ENCODE results near the gene SLC1A7.

SLC1A7 gene

GRCh38 chr1:53132176-53132575, 10.3 kb downstream of the SLC1A7 start:
- no peak for DNase-seq

- no peak for DNase-seq
Observed at GRCh38 chr1:53131590-53131938, 10.9 kb downstream of the SLC1A7 start.

- no peak for DNase-seq
Observed at GRCh38 chr1:53130878-53131589, 11.4 kb downstream of the SLC1A7 start.

- DNase-seq = no peak
Observed at GRCh38 chr1:53130598-53130877, 11.9 kb downstream of the SLC1A7 start.

DNA sequence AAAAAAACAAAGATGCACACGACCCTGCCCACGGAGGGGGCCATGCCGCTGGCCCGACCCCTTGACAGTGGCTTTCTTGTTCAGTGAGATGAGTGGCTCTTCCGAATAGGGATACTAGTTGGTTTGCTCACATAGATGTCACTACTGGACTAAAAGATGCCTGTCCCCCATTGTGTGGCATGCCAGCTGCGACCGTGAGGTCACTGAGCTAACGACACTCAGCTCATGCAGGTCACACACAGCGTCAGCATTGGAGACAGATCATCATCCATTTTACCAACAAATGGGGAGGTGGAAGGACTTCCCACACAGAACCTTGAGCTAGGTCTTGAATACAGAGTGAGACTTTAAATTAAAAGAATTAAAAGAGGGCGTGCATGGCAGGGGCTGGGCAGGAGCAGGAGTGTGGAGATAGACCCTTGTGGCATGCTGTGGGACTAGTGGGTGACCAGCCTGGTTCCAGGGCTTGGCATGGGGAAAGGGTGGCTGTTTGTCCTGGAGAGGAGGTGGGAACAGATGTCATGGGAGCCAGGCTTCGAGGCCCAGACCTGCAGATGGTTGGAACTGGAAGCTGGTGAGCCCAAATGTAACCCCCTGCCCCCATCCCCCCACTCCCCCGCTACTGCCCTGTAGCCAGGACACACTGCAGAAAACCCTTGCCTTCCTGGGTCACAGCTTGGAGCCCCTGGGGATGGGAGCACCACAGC, 12.4 kb downstream of the SLC1A7 start:
- DNase-seq = no peak

DNA sequence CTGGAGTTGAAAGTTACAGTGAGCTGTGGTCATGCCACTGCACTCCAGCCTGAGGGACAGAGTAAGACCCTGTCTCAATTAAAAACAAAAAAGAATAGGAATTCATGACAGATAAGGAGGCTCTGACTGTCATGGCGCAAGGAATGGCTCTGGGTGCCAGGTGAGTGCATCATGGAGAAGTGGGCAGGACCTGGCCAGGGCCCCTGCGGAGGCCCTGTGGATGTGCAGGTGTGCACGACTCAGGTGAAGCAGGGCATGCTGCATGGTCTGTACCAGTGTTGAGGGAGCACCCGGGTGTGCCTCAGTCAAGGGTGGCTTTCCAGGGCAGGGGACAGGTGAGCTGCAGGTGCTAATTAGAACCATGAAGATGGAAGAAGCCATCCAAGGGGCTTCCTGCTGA, 14.0 kb downstream of the SLC1A7 start:
- no peak for DNase-seq

DNA sequence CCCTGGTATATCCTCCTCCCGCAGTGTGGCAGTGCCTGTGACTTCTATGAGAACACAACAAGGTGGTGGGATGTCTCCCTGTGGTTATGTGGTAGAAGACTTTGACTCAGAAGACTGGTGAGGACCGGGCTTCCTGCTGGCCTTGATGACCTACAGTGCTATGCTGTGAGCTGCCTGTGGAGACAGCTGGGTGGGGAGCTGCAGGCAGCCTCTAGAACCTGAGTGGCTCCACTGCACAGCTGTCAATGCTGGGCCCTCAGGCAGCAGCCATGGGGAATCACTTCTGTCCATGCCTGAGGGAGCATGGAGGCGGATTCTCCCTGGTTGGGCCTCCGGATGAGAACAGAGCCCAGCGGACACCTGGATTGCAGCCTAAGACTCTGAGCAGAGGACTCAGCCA, 14.9 kb downstream of the SLC1A7 start:
- DNase-seq = peak; percentile 20

GRCh38 chr1:53126495-53126894, 15.9 kb downstream of the SLC1A7 start:
- no peak for DNase-seq

DNA sequence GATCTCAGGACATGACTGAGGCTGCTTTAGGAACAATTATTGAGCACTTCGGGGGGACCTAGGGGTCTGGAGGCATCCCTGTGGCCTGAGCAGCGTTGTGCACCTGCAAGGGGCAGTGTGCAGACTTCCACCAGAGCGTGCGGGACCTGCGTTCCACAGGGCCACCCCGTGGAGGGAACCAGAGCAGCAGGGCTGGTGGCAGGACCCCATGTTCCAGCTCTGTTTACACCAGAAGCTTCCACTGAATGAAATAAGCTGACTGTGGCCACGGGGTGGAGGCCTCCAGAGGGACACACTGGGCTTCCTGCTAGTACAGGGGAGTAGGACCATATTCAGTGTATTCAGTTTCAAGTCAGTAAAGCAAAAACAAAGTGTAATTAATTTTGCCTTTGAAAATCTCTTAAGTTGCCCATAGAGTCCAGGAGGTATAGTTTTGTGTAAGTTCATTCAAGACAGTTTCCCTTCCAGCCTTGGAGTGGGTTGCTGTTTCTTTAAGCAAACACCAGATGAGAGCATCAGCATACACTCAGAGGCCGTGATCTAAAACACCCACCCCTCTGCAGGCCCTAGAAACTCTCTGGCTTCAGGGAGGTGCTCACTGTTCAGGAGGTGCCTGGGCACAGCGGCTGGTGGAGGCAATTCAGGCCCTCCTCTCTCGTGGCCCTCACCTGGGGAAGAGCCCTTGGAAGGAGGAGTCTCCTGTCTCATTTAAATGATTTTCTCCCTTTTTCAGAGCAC, 16.6 kb downstream of the SLC1A7 start:
- DNase-seq = no peak

- no peak for DNase-seq
Observed at GRCh38 chr1:53125122-53125521, 17.3 kb downstream of the SLC1A7 start.

- DNase-seq = no peak
Observed at GRCh38 chr1:53123453-53124140, 18.8 kb downstream of the SLC1A7 start.

GRCh38 chr1:53122961-53123413, 19.5 kb downstream of the SLC1A7 start:
- DNase-seq = no peak

DNA sequence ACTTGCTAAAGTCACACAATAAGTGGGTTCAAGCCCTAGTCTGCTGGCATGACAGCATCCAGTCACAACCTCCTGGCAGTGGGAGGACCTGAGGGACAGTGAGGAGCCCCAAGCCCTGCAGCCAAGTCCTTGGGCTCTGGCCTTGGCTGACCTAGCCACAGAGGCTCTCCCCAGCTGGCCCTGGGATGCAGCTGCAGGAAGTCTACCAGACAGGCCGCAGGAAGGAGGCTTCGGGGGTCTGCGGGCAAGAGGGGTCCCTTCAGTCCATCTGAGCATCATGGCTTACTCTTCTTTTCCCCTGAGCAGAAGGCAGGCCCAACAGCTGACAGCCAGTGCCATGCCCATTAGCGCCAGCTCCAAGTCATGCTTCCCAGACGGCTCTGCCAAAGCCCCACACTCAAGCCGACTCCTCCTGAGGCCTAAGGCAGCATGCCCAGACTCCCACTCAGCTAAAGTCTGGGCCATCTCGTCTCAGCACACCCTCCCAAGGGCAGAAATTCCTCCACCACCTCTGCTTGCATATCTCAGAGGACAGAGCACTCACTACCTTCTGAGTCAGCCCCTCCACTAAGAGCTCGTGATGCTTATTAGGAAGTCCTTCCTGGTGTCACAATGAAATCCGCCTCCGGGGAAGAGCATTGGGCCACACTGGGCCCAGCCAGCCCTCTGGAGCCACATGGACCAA, 20.1 kb downstream of the SLC1A7 start:
- DNase-seq = no peak

GRCh38 chr1:53121319-53122172, 20.9 kb downstream of the SLC1A7 start:
- DNase-seq = no peak

DNA sequence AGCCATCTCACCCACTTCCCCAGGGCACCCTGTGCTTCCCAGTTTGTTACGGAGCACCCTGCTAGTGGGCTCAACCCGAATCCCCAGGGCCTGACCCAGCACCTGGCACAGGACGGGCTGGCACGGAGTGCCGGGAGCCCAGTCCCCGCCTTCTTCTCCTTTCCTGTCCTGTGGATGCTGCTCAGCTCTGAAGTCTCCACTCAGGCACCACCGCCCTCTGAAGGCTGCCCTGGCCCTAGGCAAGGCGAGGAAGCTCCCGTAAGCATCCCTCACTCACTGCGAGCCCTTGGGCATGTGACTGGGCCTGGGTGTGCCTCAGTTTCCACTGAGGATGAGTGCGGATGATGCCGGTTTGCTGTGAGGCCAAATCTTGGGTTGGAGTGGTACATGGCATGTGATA, 21.8 kb downstream of the SLC1A7 start:
- no peak for DNase-seq

GRCh38 chr1:53117836-53118235, 24.6 kb downstream of the SLC1A7 start:
- DNase-seq = no peak

DNA sequence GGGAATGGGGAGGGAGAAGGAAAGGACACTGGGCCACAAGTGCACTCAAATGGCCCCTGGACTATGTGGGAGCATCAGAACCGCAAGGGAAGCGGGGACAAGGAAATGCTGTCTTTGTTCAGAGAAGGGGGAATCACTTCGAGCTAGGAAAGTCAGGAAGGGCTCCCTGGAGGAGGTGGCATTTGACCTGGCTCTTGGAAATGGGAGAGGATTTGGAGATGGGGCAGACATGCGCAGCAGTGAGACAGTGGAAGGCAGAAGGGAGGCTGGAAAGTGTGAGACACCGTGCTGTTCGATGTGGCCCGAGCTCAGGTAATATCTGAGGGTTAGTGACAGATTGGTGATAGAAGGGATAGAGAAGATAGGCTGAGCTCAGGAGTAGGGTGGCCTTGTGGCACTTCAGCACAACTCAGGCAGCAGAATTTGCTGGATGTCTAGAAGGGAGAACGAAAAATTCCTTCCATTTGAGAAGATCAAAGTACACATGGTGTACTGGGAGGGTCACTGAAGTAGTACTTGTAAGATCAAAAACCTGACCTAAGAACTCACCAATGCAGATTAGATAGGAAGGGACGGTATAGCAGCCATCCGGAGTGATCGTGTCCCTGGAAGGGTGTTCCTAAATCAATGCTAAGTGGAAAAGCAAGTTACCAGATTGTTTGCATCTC, 25.4 kb downstream of the SLC1A7 start:
- no peak for DNase-seq

GRCh38 chr1:53116307-53116810, 26.1 kb downstream of the SLC1A7 start:
- no peak for DNase-seq

GRCh38 chr1:53115403-53116306, 26.8 kb downstream of the SLC1A7 start:
- DNase-seq = no peak

Data from CD4-positive, alpha-beta T cell treated with Interleukin-21 for 1 hour (primary cell).